PFSK-1 (cell line): ENCODE data around the gene FYB1.

ENCODE experiments used
- FOXP2 ChIP-seq: optimal IDR thresholded peaks from 2 replicates; pipeline ENCODE3; 2011; ENCODE audit warnings: borderline replicate concordance, control low read depth, inconsistent platforms; ENCODE audit not compliant: insufficient read depth; ENCODE audit errors: extremely low read length, extremely low read depth
- POLR2AphosphoS5 ChIP-seq: IDR thresholded peaks from 2 replicates; pipeline ENCODE4 v1.6.1; 2012; ENCODE audit warnings: low read depth, mild to moderate bottlenecking, control low read depth, low read length, moderate library complexity
- REST ChIP-seq, 2 experiments: IDR thresholded peaks; 2 replicates each; pipeline versions ENCODE4 v1.6.1 to v1.8.0; 2011 to 2012; ENCODE audit warnings: low read depth in 2 of 2, low read length in 2 of 2, control low read depth in 1 of 2, inconsistent platforms in 1 of 2, mild to moderate bottlenecking in 1 of 2, moderate library complexity in 1 of 2; ENCODE audit not compliant: insufficient read depth in 1 of 2
- SIN3A ChIP-seq: IDR thresholded peaks from 2 replicates; pipeline ENCODE4 v1.6.1; 2012; ENCODE audit warnings: mild to moderate bottlenecking, low read length, moderate library complexity, borderline replicate concordance; ENCODE audit not compliant: insufficient read depth
- TAF1 ChIP-seq: IDR thresholded peaks from 2 replicates; pipeline ENCODE4 v1.6.1; 2012; ENCODE audit warnings: low read length, control low read depth, borderline replicate concordance; ENCODE audit not compliant: insufficient read depth

Gene FYB1

DNA sequence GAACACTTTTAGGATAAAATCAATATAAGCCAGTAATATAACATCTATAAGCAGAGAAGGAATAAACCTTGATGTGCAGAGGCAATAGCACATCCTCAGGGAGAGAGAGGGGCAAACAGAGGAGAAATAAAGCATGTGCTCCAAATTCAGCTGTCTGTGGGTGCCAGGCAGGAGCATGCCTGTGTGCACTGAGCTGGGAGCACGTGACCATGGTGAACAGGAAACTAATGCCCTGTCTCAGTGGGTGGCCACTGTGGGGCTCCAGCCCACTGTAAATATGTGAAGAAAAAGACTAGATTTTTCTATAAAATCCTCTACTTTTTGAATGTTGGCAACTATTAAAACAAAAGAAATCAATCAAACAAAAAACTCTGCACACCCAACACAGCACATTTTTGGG, 55.3 kb downstream of the FYB1 start:
- TF ChIP-seq FOXP2 (no peak), SIN3A (no peak), REST (IDR thresholded peaks at IDR 0.05; ENCODE audit: insufficient read depth in 1 of 2, low read depth in 2 of 2, low read length in 2 of 2) (no peak), POLR2AphosphoS5 (no peak), TAF1 (no peak)

GRCh38 chr5:39161578-39161977, 57.8 kb downstream of the FYB1 start:
- no peak for TF ChIP-seq TAF1
- TF ChIP-seq FOXP2: no peak
- TF ChIP-seq REST (IDR thresholded peaks at IDR 0.05; ENCODE audit: insufficient read depth in 1 of 2, low read depth in 2 of 2, low read length in 2 of 2): no peak
- no peak for TF ChIP-seq POLR2AphosphoS5
- TF ChIP-seq SIN3A: no peak

DNA sequence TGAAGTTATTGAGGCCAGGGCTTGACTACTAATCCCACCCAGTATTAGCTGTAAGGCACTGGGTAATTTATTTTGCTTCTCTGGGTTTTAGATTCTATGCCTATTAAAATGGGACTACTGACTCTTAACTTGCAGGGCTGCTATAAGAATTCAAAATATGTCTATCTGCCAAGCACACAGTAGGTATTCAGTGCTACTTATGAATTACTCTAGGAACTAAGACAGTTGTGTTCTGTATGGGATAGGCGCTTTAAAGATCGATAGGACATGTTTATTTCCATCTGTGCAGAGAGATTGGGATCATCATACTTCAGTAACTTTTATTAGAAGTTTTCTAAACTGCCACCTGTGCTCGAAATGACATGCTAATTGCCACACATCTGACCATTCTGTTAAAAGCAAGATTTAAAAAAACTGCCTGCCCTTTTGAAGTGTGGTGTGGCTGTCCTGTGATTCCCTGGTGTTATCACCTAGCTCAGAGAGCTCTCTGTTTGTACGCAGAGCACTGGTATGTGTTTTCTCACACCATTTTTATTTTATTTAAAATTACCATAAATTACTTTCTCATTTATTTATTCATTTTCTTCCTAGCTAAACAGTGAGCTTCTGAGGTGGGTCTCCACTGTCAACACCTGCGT, 58.7 kb downstream of the FYB1 start:
- TF ChIP-seq SIN3A (no peak), POLR2AphosphoS5 (no peak), FOXP2 (no peak), TAF1 (no peak), REST (IDR thresholded peaks at IDR 0.05; ENCODE audit: insufficient read depth in 1 of 2, low read depth in 2 of 2, low read length in 2 of 2) (no peak)

DNA sequence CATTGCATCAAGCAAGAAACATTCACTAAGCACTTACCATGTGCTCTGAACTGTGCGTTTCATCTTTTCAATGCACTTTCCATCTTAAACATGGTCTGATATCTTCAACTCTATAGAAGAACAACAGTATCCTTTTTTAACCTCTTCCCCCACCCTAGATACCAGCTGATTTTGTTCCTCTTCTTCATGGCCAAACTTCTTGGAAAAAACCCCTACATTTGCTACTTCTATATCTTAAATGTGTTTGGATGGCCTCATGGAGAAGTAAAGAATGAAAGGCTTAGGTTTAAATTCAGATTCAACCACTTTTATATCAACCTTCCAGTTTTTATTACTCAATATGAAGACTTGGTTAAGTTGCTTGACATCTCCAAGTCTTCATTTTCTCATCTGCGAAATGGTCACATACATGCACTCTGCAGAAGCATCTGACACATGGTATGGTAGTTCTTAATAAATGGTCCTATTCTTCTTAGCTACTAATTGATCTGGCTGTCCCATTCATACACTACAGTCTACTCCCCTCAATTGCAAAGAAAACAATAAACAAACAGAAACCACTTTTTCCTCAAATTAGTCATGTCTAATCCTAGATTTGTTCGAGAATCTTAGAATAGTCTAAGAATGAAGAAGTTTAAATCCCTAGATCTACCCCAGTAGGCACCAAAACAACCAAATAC, 59.4 kb downstream of the FYB1 start:
- no peak for TF ChIP-seq POLR2AphosphoS5
- TF ChIP-seq FOXP2: no peak

GRCh38 chr5:39158786-39159185, 60.6 kb downstream of the FYB1 start:
- no peak for TF ChIP-seq FOXP2
- no peak for TF ChIP-seq SIN3A
- no peak for TF ChIP-seq POLR2AphosphoS5
- TF ChIP-seq REST (IDR thresholded peaks at IDR 0.05; ENCODE audit: insufficient read depth in 1 of 2, low read depth in 2 of 2, low read length in 2 of 2): no peak
- no peak for TF ChIP-seq TAF1
